Body of pancreas (tissue), 4 donors: ENCODE results near the gene CASR.

Experiments
- CTCF ChIP-seq, 7 experiments: fragments of 450-650 bp in 4 of 7; fragments of 200-600 bp in 3 of 7; sonication (generic) in 3 of 7; IDR thresholded peaks; one replicate each; pipeline ENCODE4 v1.5.1; 2016 to 2019; ENCODE audit warnings: antibody characterized with exemption in 7 of 7
- POLR2A ChIP-seq, 3 donors: fragments of 450-650 bp; IDR thresholded peaks; one replicate each; pipeline ENCODE4 v1.6.1; 2016; ENCODE audit warnings: antibody characterized with exemption in 3 of 3, mild to moderate bottlenecking in 2 of 3

- no peak for TF ChIP-seq CTCF (IDR thresholded peaks at IDR 0.05)
- no peak for TF ChIP-seq POLR2A (IDR thresholded peaks at IDR 0.05)
Measured at GRCh38 chr3:122178711-122179110, 4.8 kb upstream of the CASR start.
